Psoas muscle (tissue), 8 donors: ENCODE results near the gene CAMSAP1. TPM values are rescaled to one million over a fixed set of nuclear protein-coding genes. Genes with fewer than 3 reads are reported as not detected.

Experiments
- ATAC-seq, 4 donors: fragments of 200-7000 bp; cut with Tn5 transposase; one replicate each; pipeline ENCODE4 v1.9.1; 2020; ENCODE audit warnings: moderate library complexity in 3 of 4, mild to moderate bottlenecking in 2 of 4
- DNase-seq, 2 donors: peaks; one replicate each; pipeline ENCODE4 v3.0.0-alpha.2; 2020
- H3K27ac ChIP-seq: fragments of 200-600 bp; one replicate; pipeline ENCODE4 v1.8.0; 2022
- H3K27me3 ChIP-seq, 3 donors: fragments of 200-600 bp in 1 of 3; one replicate each; pipeline versions ENCODE4 v1.6.1 to v1.8.0; 2013 to 2022; ENCODE audit warnings: low read length in 2 of 3, mild to moderate bottlenecking in 2 of 3, moderate library complexity in 1 of 3; ENCODE audit not compliant: insufficient read depth in 3 of 3
- H3K36me3 ChIP-seq, 2 donors: fragments of 200-600 bp in 1 of 2; one replicate each; pipeline versions ENCODE4 v1.6.1 to v1.8.0; 2013 to 2022; ENCODE audit warnings: low read depth in 1 of 2, mild to moderate bottlenecking in 1 of 2, moderate library complexity in 1 of 2; ENCODE audit not compliant: insufficient read depth in 1 of 2
- H3K4me1 ChIP-seq: fragments of 200-600 bp; one replicate; pipeline ENCODE4 v1.8.0; 2022
- H3K4me3 ChIP-seq: fragments of 200-600 bp; one replicate; pipeline ENCODE4 v1.8.0; 2022; ENCODE audit warnings: mild to moderate bottlenecking
- H3K9me3 ChIP-seq: fragments of 200-600 bp; one replicate; pipeline ENCODE4 v1.8.0; 2022
- WGBS, 3 donors: extraction: QIAGEN DNeasy Blood & Tissue Kit; methylation state at CpG; one replicate each; pipeline versions ENCODE4 v1.1.6 to v1.1.7; 2013; 5-methylcytosine and 5-hydroxymethylcytosine counted together
- intact Hi-C, 2 donors: fragments of 100-400 bp; cut with DNase I; formaldehyde crosslinking; loops; one replicate each; pipeline versions ENCODE4 v1.11.0 to v1.14.2; 2022
- polyA plus RNA-seq, 3 donors: library from polyadenylated mRNA; stranded (reverse); fragments of 200-250 nt; gene quantifications; one replicate each; pipeline ENCODE4 v1.2.3, GENCODE V29; 2013
- total RNA-seq, 4 donors: library from RNA; stranded (reverse); fragmentation: NEBNext Ultra II Directional in 2 of 4; extraction: Animal tissue kit (Norgen Biotek cat#: 25700) in 2 of 4; gene quantifications; one replicate each; pipeline versions ENCODE4 v1.2.1 to v1.2.4, GENCODE V29; 2021 to 2023
- TF ChIP-seq, protein P1 (sequence below): fragments of 200-600 bp; IDR thresholded peaks from one replicate; pipeline ENCODE4 v1.8.0; 2022; ENCODE audit warnings: antibody characterized with exemption
- donor health status: healthy with polysubstance abuse.
- donor health status: DM: no; HTN: no; CAD: no; lungs with moderate emphysema.
- donor health status: Bipolar disorder and iron deficiency.
- donor health status: healthy.
- donor health status: DM: yes; HTN: yes; CAD: no.
- donor health status: DM: no; HTN: no; CAD: no.
- donor health status: DM: no; HTN: no; CAD: no.
- donor health status: DM: yes; HTN: yes; CAD: no.

CAMSAP1 gene
- total and polyA plus RNA-seq, 7 donors: 21.3 to 51.5 (median 41.5) TPM

DNA sequence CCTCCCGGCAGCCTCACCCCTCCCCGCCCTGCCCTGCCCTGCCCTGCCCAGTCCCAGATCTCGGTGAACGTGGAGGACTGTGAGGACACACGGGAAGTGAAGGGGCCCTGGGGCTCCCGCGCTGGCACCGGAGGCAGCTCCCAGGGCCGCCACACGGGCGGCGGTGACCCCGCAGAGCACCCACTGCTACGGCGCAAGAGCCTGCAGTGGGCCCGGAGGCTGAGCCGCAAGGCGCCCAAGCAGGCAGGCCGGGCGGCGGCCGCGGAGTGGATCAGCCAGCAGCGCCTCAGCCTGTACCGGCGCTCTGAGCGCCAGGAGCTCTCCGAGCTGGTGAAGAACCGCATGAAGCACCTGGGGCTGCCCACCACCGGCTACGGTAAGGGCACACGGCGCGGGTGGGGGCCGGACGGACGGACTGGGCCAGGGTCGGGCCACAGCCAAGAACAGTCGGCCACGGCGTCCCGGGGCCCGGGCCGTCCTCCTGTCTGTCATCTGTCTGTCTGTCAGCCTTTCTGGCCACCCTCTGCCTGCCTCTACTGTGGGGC, 121.1 kb downstream of the CAMSAP1 start:
- TF ChIP-seq, protein P1, sequence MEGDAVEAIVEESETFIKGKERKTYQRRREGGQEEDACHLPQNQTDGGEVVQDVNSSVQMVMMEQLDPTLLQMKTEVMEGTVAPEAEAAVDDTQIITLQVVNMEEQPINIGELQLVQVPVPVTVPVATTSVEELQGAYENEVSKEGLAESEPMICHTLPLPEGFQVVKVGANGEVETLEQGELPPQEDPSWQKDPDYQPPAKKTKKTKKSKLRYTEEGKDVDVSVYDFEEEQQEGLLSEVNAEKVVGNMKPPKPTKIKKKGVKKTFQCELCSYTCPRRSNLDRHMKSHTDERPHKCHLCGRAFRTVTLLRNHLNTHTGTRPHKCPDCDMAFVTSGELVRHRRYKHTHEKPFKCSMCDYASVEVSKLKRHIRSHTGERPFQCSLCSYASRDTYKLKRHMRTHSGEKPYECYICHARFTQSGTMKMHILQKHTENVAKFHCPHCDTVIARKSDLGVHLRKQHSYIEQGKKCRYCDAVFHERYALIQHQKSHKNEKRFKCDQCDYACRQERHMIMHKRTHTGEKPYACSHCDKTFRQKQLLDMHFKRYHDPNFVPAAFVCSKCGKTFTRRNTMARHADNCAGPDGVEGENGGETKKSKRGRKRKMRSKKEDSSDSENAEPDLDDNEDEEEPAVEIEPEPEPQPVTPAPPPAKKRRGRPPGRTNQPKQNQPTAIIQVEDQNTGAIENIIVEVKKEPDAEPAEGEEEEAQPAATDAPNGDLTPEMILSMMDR: no peak
- peaks cover 0 to 14% of the 10 kb centered on the region in 2 donors for H3K36me3 ChIP-seq
- WGBS, 3 donors: 88 to 94% (median 93%) methylated on average over 34 to 44 of the region's 44 CpGs
- H3K4me1 ChIP-seq: no peaks in the 10 kb centered on the region
- intact Hi-C loops: no loop called here
- DNase-seq: no peak
- H3K9me3 ChIP-seq: no peaks in the 10 kb centered on the region
- H3K27me3 ChIP-seq: no peaks in the 10 kb centered on the region
- H3K4me3 ChIP-seq: no peak overlapping the region
- no peak for ATAC-seq
- no peak overlapping the region for H3K27ac ChIP-seq

GRCh38 chr9:135785013-135785575, 122.3 kb downstream of the CAMSAP1 start:
- H3K4me1 ChIP-seq: no peaks in the 10 kb centered on the region
- H3K4me3 ChIP-seq: no peak overlapping the region
- ATAC-seq (no peak), DNase-seq (no peak)
- TF ChIP-seq, protein P1: no peak
- intact Hi-C loops: no loop called here
- H3K27me3 ChIP-seq: no peaks in the 10 kb centered on the region
- peaks cover 0 to 14% of the 10 kb centered on the region in 2 donors for H3K36me3 ChIP-seq
- H3K27ac ChIP-seq: no peak overlapping the region
- 79 to 85% (median 82%) methylated on average over 16 to 22 of the region's 22 CpGs for whole genome bisulfite sequencing, 3 donors
- H3K9me3 ChIP-seq: no peaks in the 10 kb centered on the region

- Histone ChIP-seq H3K9me3 (no peaks in the 10 kb centered on the region), H3K27me3 (no peaks in the 10 kb centered on the region), H3K4me1 (no peaks in the 10 kb centered on the region), H3K27ac (no peak overlapping the region), H3K36me3 (peaks cover 0 to 14% of the 10 kb centered on the region in 2 donors), H3K4me3 (no peak overlapping the region)
- no peak for DNase-seq
- WGBS, 3 donors: 86 to 90% (median 89%) methylated on average over 30 of the region's 30 CpGs
- TF ChIP-seq, protein P1: no peak
- intact Hi-C loops: no loop called here
- ATAC-seq: no peak
Observed at GRCh38 chr9:135783540-135784245, 123.7 kb downstream of the CAMSAP1 start.

- TF ChIP-seq, protein P1: no peak
- ATAC-seq (no peak), DNase-seq (no peak)
- Histone ChIP-seq H3K9me3 (no peaks in the 10 kb centered on the region), H3K36me3 (peaks cover 0 to 14% of the 10 kb centered on the region in 2 donors), H3K27me3 (no peaks in the 10 kb centered on the region), H3K27ac (no peak overlapping the region), H3K4me3 (no peak overlapping the region), H3K4me1 (no peaks in the 10 kb centered on the region)
- intact Hi-C loops: no loop called here
- WGBS, 3 donors: 92 to 95% (median 93%) methylated on average over 24 of the region's 24 CpGs
Observed at GRCh38 chr9:135782946-135783345, 124.4 kb downstream of the CAMSAP1 start.
